Spleen (tissue), 7 donors: ENCODE data around the gene TENT5C.

Source experiments
- POLR2A ChIP-seq, 3 donors: fragments of 450-650 bp; IDR thresholded peaks; one replicate each; pipeline ENCODE4 v1.5.1; 2017; ENCODE audit warnings: antibody characterized with exemption in 3 of 3, mild to moderate bottlenecking in 1 of 3
- TF ChIP-seq, protein P1 (sequence below), 11 experiments: fragments of 200-600 bp in 7 of 11; fragments of 450-650 bp in 4 of 11; sonication (generic) in 4 of 11; IDR thresholded peaks in 8 of 11; conservative IDR thresholded peaks in 3 of 11; 1 replicate in 7 of 11; 2 replicates in 4 of 11; pipeline versions ENCODE4 v1.4.0 to v1.8.0; 2016 to 2021; ENCODE audit warnings: antibody characterized with exemption in 11 of 11, inconsistent platforms in 4 of 11, mild to moderate bottlenecking in 1 of 11
- donor health status: DM: no; HTN: no; CAD: no; lungs with moderate emphysema.
- donor health status: DM: no; HTN: no; CAD: no.
- donor health status: DM: no; HTN: no; CAD: no.

DNA sequence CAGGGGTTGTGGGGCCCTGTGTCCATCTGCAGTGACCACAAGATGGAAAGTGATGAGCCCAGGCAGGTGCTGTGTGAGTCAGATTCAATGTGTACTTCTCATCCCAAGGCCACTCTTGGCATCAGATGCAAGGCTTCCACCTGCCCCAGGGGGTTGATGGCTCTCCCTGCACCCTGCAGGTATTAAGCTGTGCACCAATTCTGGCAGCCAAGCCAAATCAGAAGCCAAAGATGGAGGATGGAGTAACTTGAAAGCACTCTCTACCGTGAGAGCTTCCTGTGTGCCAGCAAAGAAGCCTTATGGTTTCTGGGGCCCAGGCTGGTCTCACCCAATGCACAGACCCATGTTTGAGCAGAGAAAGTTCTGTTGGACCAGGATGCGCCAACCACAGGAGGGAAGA, 44.3 kb upstream of the TENT5C start:
- TF ChIP-seq POLR2A (IDR thresholded peaks at IDR 0.05): no peak
- TF ChIP-seq, protein P1, sequence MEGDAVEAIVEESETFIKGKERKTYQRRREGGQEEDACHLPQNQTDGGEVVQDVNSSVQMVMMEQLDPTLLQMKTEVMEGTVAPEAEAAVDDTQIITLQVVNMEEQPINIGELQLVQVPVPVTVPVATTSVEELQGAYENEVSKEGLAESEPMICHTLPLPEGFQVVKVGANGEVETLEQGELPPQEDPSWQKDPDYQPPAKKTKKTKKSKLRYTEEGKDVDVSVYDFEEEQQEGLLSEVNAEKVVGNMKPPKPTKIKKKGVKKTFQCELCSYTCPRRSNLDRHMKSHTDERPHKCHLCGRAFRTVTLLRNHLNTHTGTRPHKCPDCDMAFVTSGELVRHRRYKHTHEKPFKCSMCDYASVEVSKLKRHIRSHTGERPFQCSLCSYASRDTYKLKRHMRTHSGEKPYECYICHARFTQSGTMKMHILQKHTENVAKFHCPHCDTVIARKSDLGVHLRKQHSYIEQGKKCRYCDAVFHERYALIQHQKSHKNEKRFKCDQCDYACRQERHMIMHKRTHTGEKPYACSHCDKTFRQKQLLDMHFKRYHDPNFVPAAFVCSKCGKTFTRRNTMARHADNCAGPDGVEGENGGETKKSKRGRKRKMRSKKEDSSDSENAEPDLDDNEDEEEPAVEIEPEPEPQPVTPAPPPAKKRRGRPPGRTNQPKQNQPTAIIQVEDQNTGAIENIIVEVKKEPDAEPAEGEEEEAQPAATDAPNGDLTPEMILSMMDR (IDR thresholded peaks at IDR 0.05 in 8 of 11, conservative IDR thresholded peaks at IDR 0.05 in 3 of 11): no peak
